ENCODE measurements around the gene ENC1.

ENC1 gene

GRCh38 chr5:74594137-74595040, 46.1 kb downstream of the ENC1 start:
- H3K4me3 Mint-ChIP-seq = no peak overlapping the region
- no peaks in the 10 kb centered on the region for H3K9me3 Mint-ChIP-seq
- DNase-seq (ENCODE audit: low spot score in 2 of 2) = no peak
- H3K27ac Mint-ChIP-seq = no peak overlapping the region
- H3K36me3 Mint-ChIP-seq = no peaks in the 10 kb centered on the region
- H3K4me1 Mint-ChIP-seq = no peaks in the 10 kb centered on the region
- ATAC-seq (ENCODE audit: low read depth) = no peak
- H3K27me3 Mint-ChIP-seq = peaks cover 7% of the 10 kb centered on the region

GRCh38 chr5:74589204-74590056, 51.1 kb downstream of the ENC1 start:
- no peak for DNase-seq (ENCODE audit: low spot score in 2 of 2)
- peaks cover 4% of the 10 kb centered on the region for H3K27me3 Mint-ChIP-seq
- peaks cover 2% of the 10 kb centered on the region for H3K36me3 Mint-ChIP-seq
- H3K27ac Mint-ChIP-seq = no peak overlapping the region
- H3K4me3 Mint-ChIP-seq = no peak overlapping the region
- peaks cover 6% of the 10 kb centered on the region for H3K4me1 Mint-ChIP-seq
- ATAC-seq (ENCODE audit: low read depth) = no peak
- H3K9me3 Mint-ChIP-seq = no peaks in the 10 kb centered on the region

DNA sequence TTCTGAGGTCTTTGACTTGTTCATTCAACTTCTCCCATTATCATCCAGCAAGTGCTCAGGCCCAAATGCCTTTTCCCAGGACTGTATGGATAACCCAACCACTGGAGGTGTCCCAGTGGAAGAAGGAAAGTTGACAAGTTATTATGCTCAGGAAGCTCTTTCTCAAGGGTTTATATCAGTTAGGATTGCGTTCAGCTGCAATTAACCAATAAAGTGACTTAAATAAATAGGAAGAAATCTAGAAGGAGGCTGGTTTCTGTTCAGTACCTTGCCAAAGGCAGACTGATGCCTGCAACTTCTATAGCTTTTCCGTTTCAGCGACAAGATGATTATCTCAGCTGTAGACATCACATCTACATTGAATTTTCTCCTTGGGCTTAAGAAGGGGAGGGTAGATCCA, 52.1 kb downstream of the ENC1 start:
- peaks cover 2% of the 10 kb centered on the region for H3K36me3 Mint-ChIP-seq
- H3K27ac Mint-ChIP-seq = no peak overlapping the region
- peaks cover 4% of the 10 kb centered on the region for H3K27me3 Mint-ChIP-seq
- peaks cover 6% of the 10 kb centered on the region for H3K4me1 Mint-ChIP-seq
- ATAC-seq (ENCODE audit: low read depth) = no peak
- H3K9me3 Mint-ChIP-seq = no peaks in the 10 kb centered on the region
- no peak overlapping the region for H3K4me3 Mint-ChIP-seq
- no peak for DNase-seq (ENCODE audit: low spot score in 2 of 2)

- no peak for ATAC-seq (ENCODE audit: low read depth)
- Mint-ChIP-seq H3K27me3 (peaks cover 4% of the 10 kb centered on the region), H3K4me3 (no peak overlapping the region)
Observed at GRCh38 chr5:74587890-74588289, 52.6 kb downstream of the ENC1 start.

GRCh38 chr5:74587300-74587699, 53.2 kb downstream of the ENC1 start:
- DNase-seq (ENCODE audit: low spot score in 2 of 2) (no peak), ATAC-seq (ENCODE audit: low read depth) (no peak)
- H3K36me3 Mint-ChIP-seq = peaks cover 2% of the 10 kb centered on the region
- peaks cover 6% of the 10 kb centered on the region for H3K27me3 Mint-ChIP-seq
- peaks cover 9% of the 10 kb centered on the region for H3K4me1 Mint-ChIP-seq
- H3K9me3 Mint-ChIP-seq = no peaks in the 10 kb centered on the region
- no peak overlapping the region for H3K4me3 Mint-ChIP-seq
- H3K27ac Mint-ChIP-seq = no peak overlapping the region

More at GRCh38 chr5:74587890-74588289, 52.6 kb downstream of the ENC1 start:
- peaks cover 2% of the 10 kb centered on the region for H3K36me3 Mint-ChIP-seq
- H3K9me3 Mint-ChIP-seq = no peaks in the 10 kb centered on the region
- H3K27ac Mint-ChIP-seq = no peak overlapping the region
- no peak for DNase-seq (ENCODE audit: low spot score in 2 of 2)
- H3K4me1 Mint-ChIP-seq = peaks cover 9% of the 10 kb centered on the region

DNA sequence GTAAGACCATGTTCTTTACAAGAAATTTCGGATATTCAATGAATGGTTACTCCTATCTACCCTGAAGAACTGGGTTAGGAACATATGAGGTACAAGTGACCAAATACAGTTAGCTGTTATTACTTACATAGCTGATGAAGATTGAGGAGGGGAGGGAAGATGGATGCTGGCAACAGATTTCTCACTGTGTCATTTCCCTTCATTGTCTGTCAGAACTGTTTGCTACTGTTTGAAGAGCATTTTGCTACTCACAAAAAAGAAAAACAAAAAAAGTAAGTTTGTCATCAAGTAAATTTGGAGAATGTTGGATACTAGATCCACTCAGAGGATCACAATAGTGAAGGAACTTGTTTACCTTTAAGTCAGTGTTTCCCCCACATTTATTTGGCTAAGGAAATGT, 53.7 kb downstream of the ENC1 start:
- Mint-ChIP-seq H3K9me3 (no peaks in the 10 kb centered on the region), H3K36me3 (peaks cover 2% of the 10 kb centered on the region), H3K4me1 (peaks cover 9% of the 10 kb centered on the region), H3K27me3 (peaks cover 7% of the 10 kb centered on the region), H3K4me3 (no peak overlapping the region), H3K27ac (no peak overlapping the region)
- DNase-seq (ENCODE audit: low spot score in 2 of 2) (no peak), ATAC-seq (ENCODE audit: low read depth) (no peak)

DNA sequence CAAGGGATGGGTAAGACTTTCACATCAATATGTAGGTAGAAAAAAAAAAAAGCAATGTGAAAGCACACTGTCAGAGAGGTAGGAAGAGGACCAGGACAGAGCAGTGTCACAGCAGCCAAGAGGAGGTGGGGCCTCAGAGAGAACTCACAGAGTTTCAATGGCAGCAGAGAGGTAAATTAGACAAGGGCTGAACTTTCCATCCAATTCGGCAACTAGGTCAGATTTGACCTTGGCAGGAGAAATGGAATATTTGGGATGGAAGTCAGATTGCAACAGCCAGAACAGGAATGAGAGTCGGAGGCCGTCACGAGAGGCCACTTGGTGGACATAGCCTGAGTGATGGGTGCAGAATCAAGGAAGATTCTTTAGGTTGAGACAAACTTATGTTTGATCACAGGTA, 57.7 kb downstream of the ENC1 start:
- Mint-ChIP-seq H3K4me3 (no peak overlapping the region), H3K36me3 (peaks cover 2% of the 10 kb centered on the region), H3K9me3 (no peaks in the 10 kb centered on the region), H3K4me1 (peaks cover 13% of the 10 kb centered on the region), H3K27ac (no peak overlapping the region), H3K27me3 (peaks cover 5% of the 10 kb centered on the region)
- ATAC-seq (ENCODE audit: low read depth) = no peak
- no peak for DNase-seq (ENCODE audit: low spot score in 2 of 2)

DNA sequence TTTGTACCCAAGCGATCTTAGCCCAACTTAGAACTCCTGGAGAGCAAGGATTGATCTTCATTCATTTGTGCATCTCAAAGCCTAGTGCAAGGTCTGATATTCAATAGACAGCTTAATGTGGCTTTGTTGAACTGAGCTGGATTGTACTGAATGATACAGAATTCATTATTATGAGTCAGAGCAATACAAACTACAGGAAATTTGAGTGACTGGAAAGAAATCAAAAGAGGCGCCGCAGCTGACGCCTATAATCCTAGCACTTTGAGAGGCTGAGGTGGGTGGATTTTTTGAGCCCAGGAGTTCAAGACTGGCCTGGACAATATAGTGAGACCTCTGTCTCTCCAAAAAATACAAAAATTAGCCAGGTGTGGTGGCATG, 58.6 kb downstream of the ENC1 start:
- Mint-ChIP-seq H3K4me3 (no peak overlapping the region), H3K27ac (no peak overlapping the region), H3K4me1 (peaks cover 18% of the 10 kb centered on the region), H3K9me3 (no peaks in the 10 kb centered on the region), H3K36me3 (peaks cover 2% of the 10 kb centered on the region), H3K27me3 (peaks cover 5% of the 10 kb centered on the region)
- no peak for DNase-seq (ENCODE audit: low spot score in 2 of 2)
- ATAC-seq (ENCODE audit: low read depth) = no peak

DNA sequence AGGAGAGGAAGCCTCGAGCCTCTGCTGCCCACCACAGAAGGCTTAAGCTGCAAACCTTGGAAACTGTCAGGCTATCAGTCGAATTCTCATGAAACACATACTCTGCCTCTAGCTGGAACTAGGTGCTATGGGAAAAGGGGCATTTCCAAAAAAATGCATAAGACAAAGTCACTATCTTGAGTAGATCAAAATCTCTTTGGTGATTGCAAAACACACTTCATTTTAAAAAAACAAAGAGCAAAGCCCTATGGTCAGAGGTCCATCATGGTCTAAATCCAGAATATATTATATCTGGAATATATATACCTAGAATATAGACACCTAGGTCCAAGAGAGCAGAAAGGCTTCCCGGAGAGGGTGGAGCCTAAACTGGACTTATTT, 59.8 kb downstream of the ENC1 start:
- Mint-ChIP-seq H3K36me3 (peaks cover 2% of the 10 kb centered on the region), H3K27ac (no peak overlapping the region), H3K9me3 (no peaks in the 10 kb centered on the region), H3K4me1 (peaks cover 20% of the 10 kb centered on the region), H3K27me3 (peaks cover 4% of the 10 kb centered on the region), H3K4me3 (no peak overlapping the region)
- DNase-seq (ENCODE audit: low spot score in 2 of 2) (no peak), ATAC-seq (ENCODE audit: low read depth) (no peak)

DNA sequence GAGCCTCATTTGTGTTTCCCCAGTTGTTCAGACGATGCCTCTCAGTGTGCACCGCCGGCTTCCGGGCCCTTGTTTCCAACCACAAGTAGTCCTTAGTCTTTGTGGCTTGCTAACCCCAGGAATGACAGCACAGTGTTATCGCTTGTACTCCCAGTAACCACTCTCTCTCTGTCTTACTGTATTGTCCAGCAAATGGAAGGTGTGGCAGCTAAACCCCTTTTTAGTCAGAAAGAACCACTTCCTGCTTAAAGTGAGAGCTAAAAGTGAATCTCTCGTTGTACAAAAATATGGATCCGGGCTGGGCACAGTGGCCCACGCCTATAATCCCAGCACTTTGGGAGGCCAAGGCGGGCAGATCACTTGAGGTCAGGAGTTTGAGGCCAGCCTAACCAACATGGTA, 61.3 kb downstream of the ENC1 start:
- no peaks in the 10 kb centered on the region for H3K36me3 Mint-ChIP-seq
- H3K9me3 Mint-ChIP-seq = no peaks in the 10 kb centered on the region
- H3K27ac Mint-ChIP-seq = peak overlapping the region; percentile 55
- H3K4me1 Mint-ChIP-seq = peaks cover 14% of the 10 kb centered on the region
- ATAC-seq (ENCODE audit: low read depth) (peak; percentile 38), DNase-seq (ENCODE audit: low spot score in 2 of 2) (no peak)
- peaks cover 4% of the 10 kb centered on the region for H3K27me3 Mint-ChIP-seq
- peak overlapping the region; percentile 48 for H3K4me3 Mint-ChIP-seq

DNA sequence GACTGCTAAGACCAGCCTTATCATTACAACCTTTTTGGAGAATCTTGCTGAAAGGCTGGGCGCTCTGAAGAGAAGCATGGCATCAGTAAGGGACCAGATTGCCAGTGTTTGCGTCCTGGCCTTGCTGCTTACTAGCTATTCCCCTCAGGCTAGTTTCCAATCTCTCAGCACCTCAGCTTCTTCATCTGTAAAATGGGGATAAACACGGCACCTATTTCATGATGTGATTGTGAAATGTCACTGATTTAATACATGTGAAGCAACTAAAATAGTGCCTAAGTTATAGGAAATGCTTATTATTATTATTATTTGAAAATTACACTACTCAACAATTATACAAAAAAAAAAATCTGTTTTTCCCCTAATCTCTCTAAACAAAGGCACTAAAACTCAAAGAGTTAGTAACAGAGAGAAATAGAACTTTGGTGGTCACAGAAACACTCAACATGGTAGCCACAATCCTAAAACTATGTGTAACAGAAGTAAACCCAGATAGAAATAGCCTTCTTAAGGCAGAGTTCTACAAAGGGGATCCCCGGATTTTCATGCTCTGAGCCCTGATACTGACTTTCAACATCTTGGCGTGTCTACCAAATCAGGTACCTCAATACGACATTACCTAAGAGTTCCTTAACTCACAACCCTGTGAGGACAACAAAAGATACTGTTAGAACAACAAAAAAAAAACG, 62.0 kb downstream of the ENC1 start:
- H3K27me3 Mint-ChIP-seq = peaks cover 4% of the 10 kb centered on the region
- DNase-seq (ENCODE audit: low spot score in 2 of 2) (no peak), ATAC-seq (ENCODE audit: low read depth) (peak; percentile 29)
- no peaks in the 10 kb centered on the region for H3K9me3 Mint-ChIP-seq
- H3K27ac Mint-ChIP-seq = no peak overlapping the region
- peaks cover 14% of the 10 kb centered on the region for H3K4me1 Mint-ChIP-seq
- no peaks in the 10 kb centered on the region for H3K36me3 Mint-ChIP-seq
- H3K4me3 Mint-ChIP-seq = no peak overlapping the region

Measured in memory B cell (primary cell).